Type B pancreatic cell (in vitro differentiated cells): ENCODE measurements around the gene PIWIL1. TPM values are rescaled to one million over a fixed set of nuclear protein-coding genes. Genes with fewer than 3 reads are reported as not detected.

ENCODE experiments used
- DNase-seq: peaks from one replicate; pipeline ENCODE4 v3.0.0; 2021; ENCODE audit warnings: mixed read lengths; ENCODE audit not compliant: unreplicated experiment; ENCODE audit errors: extremely low spot score
- H3K27ac Mint-ChIP-seq: 2 replicates; pipeline ENCODE4 v1.8.0; 2021; ENCODE audit warnings: mild to moderate bottlenecking, mixed read lengths
- H3K27me3 Mint-ChIP-seq: 2 replicates; pipeline ENCODE4 v1.8.0; 2021; ENCODE audit warnings: mixed read lengths
- H3K36me3 Mint-ChIP-seq: 2 replicates; pipeline ENCODE4 v1.8.0; 2021; ENCODE audit warnings: mixed read lengths
- H3K4me1 Mint-ChIP-seq: one replicate; pipeline ENCODE4 v1.8.0; 2021; ENCODE audit warnings: mixed read lengths; ENCODE audit not compliant: unreplicated experiment
- H3K4me3 Mint-ChIP-seq: 2 replicates; pipeline ENCODE4 v1.8.0; 2021; ENCODE audit warnings: mild to moderate bottlenecking, mixed read lengths
- H3K9me3 Mint-ChIP-seq: 2 replicates; pipeline ENCODE4 v1.8.0; 2021; ENCODE audit warnings: mixed read lengths
- total RNA-seq: library from RNA; stranded (reverse); gene quantifications from 2 replicates; pipeline ENCODE4 v1.2.1, GENCODE V29; 2021; ENCODE audit warnings: low replicate concordance
- TF ChIP-seq, protein P1 (sequence below): fragments of 200-600 bp; sonication (generic); conservative IDR thresholded peaks from 2 replicates; pipeline ENCODE4 v1.5.0; 2021; ENCODE audit warnings: antibody characterized with exemption, mild to moderate bottlenecking

The PIWIL1 gene
- total RNA-seq, 1 donor from 2014 or later = not detected

DNA sequence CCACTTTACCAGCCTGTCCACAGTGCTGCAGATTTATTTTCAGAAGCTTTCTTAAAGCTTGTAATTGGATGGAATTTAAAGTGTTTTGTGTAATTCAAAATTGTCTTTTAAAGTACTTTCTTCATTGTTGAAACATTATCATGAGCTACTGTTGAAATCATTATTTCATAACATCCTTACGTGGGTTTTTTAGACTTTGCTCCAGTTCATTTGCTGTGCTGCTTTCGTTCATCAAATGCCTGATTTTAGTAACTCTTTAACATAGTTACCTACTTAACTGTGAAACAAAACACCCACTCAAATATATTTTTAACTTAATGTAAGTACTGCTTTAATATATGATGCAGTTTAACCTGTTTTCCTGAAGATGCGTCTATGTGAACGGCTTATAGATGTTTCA, 47.5 kb downstream of the PIWIL1 start:
- peaks cover 11% of the 10 kb centered on the region for H3K27me3 Mint-ChIP-seq
- peaks cover 6% of the 10 kb centered on the region for H3K9me3 Mint-ChIP-seq
- no peaks in the 10 kb centered on the region for H3K4me1 Mint-ChIP-seq
- H3K36me3 Mint-ChIP-seq = no peaks in the 10 kb centered on the region
- no peak overlapping the region for H3K27ac Mint-ChIP-seq
- TF ChIP-seq, protein P1, sequence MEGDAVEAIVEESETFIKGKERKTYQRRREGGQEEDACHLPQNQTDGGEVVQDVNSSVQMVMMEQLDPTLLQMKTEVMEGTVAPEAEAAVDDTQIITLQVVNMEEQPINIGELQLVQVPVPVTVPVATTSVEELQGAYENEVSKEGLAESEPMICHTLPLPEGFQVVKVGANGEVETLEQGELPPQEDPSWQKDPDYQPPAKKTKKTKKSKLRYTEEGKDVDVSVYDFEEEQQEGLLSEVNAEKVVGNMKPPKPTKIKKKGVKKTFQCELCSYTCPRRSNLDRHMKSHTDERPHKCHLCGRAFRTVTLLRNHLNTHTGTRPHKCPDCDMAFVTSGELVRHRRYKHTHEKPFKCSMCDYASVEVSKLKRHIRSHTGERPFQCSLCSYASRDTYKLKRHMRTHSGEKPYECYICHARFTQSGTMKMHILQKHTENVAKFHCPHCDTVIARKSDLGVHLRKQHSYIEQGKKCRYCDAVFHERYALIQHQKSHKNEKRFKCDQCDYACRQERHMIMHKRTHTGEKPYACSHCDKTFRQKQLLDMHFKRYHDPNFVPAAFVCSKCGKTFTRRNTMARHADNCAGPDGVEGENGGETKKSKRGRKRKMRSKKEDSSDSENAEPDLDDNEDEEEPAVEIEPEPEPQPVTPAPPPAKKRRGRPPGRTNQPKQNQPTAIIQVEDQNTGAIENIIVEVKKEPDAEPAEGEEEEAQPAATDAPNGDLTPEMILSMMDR = no peak
- no peak overlapping the region for H3K4me3 Mint-ChIP-seq
- no peak for DNase-seq

GRCh38 chr12:130391186-130391585, 53.5 kb downstream of the PIWIL1 start:
- Mint-ChIP-seq H3K4me1 (peaks cover 10% of the 10 kb centered on the region), H3K27me3 (peaks cover 6% of the 10 kb centered on the region), H3K4me3 (no peak overlapping the region), H3K9me3 (no peaks in the 10 kb centered on the region), H3K27ac (no peak overlapping the region), H3K36me3 (no peaks in the 10 kb centered on the region)
- no peak for DNase-seq
- TF ChIP-seq, protein P1 = no peak

DNA sequence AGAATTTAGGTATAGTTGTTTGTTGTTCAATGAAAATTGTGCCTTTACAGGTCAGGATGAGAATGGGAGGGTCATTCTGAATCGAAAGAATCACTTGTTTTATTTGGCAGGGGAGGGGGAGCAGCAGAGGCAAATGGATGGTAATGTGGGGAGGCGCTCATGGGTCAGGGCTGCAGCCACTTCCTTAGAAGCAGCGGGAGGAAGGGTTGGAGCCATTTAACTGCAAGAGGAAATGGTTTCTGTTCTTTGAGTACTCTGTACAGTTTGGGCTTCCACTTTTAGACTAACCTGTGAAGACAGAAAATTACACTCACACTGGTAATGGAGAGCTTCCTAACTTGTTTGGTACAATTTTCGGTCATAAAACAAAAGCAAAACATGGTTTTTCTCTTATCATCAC, 57.2 kb downstream of the PIWIL1 start:
- Mint-ChIP-seq H3K9me3 (no peaks in the 10 kb centered on the region), H3K4me1 (peaks cover 18% of the 10 kb centered on the region)

DNA sequence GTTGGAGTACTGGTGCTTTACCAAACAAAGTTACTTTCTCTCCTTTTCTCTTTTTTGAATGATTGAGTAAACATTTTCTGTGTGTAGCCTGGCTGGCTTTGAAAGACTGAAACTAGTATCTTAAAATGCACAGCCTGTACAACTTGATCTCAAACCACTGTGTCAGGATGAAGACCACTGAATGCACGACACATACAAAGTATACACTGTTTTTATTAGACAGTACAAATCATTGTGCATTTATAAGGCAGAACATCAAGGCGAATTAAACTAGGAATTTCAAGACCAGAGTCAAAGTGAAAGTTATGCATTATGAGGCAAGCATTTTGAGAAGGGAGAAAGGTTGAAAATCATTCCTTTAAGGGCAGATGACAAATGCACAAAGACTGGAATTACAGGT, 59.0 kb downstream of the PIWIL1 start:
- no peaks in the 10 kb centered on the region for H3K27me3 Mint-ChIP-seq
- no peak overlapping the region for H3K4me3 Mint-ChIP-seq
- no peak for DNase-seq
- H3K4me1 Mint-ChIP-seq = peaks cover 7% of the 10 kb centered on the region
- H3K36me3 Mint-ChIP-seq = no peaks in the 10 kb centered on the region
- H3K9me3 Mint-ChIP-seq = no peaks in the 10 kb centered on the region
- no peak overlapping the region for H3K27ac Mint-ChIP-seq
- TF ChIP-seq, protein P1 = no peak

More for the DNA sequence above, 57.2 kb downstream of the PIWIL1 start:
- Mint-ChIP-seq H3K36me3 (no peaks in the 10 kb centered on the region), H3K27ac (no peak overlapping the region), H3K4me3 (no peak overlapping the region), H3K27me3 (peaks cover 6% of the 10 kb centered on the region)
- TF ChIP-seq, protein P1 = no peak
- no peak for DNase-seq

DNA sequence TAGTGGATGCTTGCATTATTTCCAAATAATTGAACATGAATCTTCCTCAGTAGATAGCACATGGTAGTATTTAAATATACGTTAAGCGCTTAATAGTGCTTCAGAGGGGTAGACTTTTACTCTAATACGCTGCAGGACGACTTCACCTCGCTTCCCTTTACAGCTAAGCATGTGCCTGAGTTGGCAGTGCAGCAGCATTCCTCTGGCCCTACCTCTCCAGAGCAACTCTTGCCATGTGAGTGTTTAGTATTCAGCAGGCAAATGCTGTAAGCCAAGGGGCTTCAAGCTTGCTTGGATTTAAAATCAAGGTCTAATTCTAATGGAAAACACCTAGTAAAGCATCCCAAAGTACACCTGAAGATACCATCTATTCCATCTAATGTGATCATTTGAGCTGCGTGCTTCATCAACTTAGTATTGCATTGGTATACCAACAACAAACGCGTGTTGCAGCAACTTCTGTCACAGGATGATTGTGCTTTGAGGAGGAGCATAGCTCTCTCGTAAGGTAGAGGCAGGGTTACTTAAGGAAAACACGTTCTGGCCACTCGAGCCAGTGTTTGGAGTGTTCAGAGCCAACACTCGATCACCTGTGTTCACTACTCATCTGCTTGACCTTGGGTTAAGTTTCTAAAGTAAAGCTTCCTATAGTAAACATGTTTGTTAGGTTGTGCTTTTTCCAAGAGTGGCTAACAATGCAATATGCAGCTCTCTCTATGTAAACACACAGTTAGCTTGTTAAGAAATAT, 60.6 kb downstream of the PIWIL1 start:
- no peaks in the 10 kb centered on the region for H3K27me3 Mint-ChIP-seq
- no peaks in the 10 kb centered on the region for H3K9me3 Mint-ChIP-seq
- peaks cover 7% of the 10 kb centered on the region for H3K4me1 Mint-ChIP-seq
- no peak for DNase-seq
- H3K36me3 Mint-ChIP-seq = no peaks in the 10 kb centered on the region
- H3K4me3 Mint-ChIP-seq = no peak overlapping the region
- TF ChIP-seq, protein P1 = no peak
- no peak overlapping the region for H3K27ac Mint-ChIP-seq
